PC-3 (cell line): ENCODE measurements around the gene GPC5. TPM values are rescaled to one million over a fixed set of nuclear protein-coding genes. Genes with fewer than 3 reads are reported as not detected.
A peak's percentile ranks its signal among the peaks of the same experiment; 100 is the strongest.

Experiments
- ATAC-seq: fragments of 200-7000 bp; cut with Tn5 transposase; 2 replicates; pipeline ENCODE4 v1.9.1; 2020; ENCODE audit warnings: mild to moderate bottlenecking, moderate library complexity
- BruUV-seq: library from RNA; stranded (reverse); fragments of 400-500 nt; replicated peaks from 2 replicates; lab custom pipeline; 2021; lab: Mats Ljungman, UMichigan
- CTCF ChIA-PET: fragments of 300-600 bp; sonication (Branson Sonifier 250); formaldehyde crosslinking; loops from one replicate; lab custom pipeline; 2022; ENCODE audit warnings: antibody characterized with exemption; lab: Charles Lee
- POLR2A ChIA-PET: fragments of 300-600 bp; sonication (Branson Sonifier 250); formaldehyde crosslinking; loops from one replicate; lab custom pipeline; 2022; ENCODE audit warnings: antibody characterized with exemption; ENCODE audit not compliant: unreplicated experiment; lab: Charles Lee
- DNase-seq: peaks from one replicate; pipeline ENCODE4 v3.0.0-alpha.2; 2015
- H2AFZ ChIP-seq: fragments of 300-600 bp; sonication (generic); 2 replicates; pipeline ENCODE4 v1.6.0; 2016; ENCODE audit warnings: antibody characterized with exemption, low read length
- H3F3A ChIP-seq: fragments of 300-600 bp; sonication (generic); one replicate; pipeline ENCODE4 v1.6.0; 2017; ENCODE audit warnings: antibody characterized with exemption, low read length, control low read depth, mild to moderate bottlenecking; ENCODE audit not compliant: unreplicated experiment
- H3K27ac ChIP-seq: fragments of 300-600 bp; sonication (generic); 2 replicates; pipeline ENCODE4 v1.5.1; 2016; ENCODE audit warnings: mild to moderate bottlenecking, low read length
- H3K27me3 ChIP-seq: fragments of 300-600 bp; sonication (generic); 2 replicates; pipeline ENCODE4 v1.6.1; 2016; ENCODE audit warnings: low read length, mixed read lengths
- H3K36me3 ChIP-seq: fragments of 300-600 bp; sonication (generic); 2 replicates; pipeline ENCODE4 v1.6.1; 2016; ENCODE audit warnings: low read depth, mixed run types, low read length, mixed read lengths
- H3K4me1 ChIP-seq: fragments of 300-600 bp; sonication (generic); 2 replicates; pipeline ENCODE4 v1.5.1; 2016; ENCODE audit warnings: low read length; ENCODE audit not compliant: insufficient read depth
- H3K4me2 ChIP-seq: fragments of 300-600 bp; sonication (generic); 2 replicates; pipeline ENCODE4 v1.6.0; 2016; ENCODE audit warnings: low read length
- H3K4me3 ChIP-seq: fragments of 300-600 bp; sonication (generic); 2 replicates; pipeline ENCODE4 v1.5.1; 2016; ENCODE audit warnings: mild to moderate bottlenecking, low read length, mixed read lengths
- H3K79me2 ChIP-seq: fragments of 300-600 bp; sonication (generic); 2 replicates; pipeline ENCODE4 v1.6.1; 2017; ENCODE audit warnings: low read length, mixed read lengths
- H3K9ac ChIP-seq: fragments of 300-600 bp; sonication (generic); 2 replicates; pipeline ENCODE4 v1.6.0; 2016; ENCODE audit warnings: mild to moderate bottlenecking, low read length
- H3K9me2 ChIP-seq: fragments of 300-600 bp; sonication (generic); replicated peaks from 2 replicates; pipeline ENCODE4 v1.6.1; 2016; ENCODE audit warnings: mixed run types, low read length, mixed read lengths
- H3K9me3 ChIP-seq: fragments of 300-600 bp; sonication (generic); 2 replicates; pipeline ENCODE4 v1.6.1; 2016; ENCODE audit warnings: low read length, mixed read lengths
- H4K20me1 ChIP-seq: fragments of 300-600 bp; sonication (generic); 2 replicates; pipeline ENCODE4 v1.6.1; 2016; ENCODE audit warnings: low read length, mixed read lengths
- CTCF ChIP-seq: fragments of 300-600 bp; sonication (generic); conservative IDR thresholded peaks from 2 replicates; pipeline ENCODE4 v1.5.1; 2017; ENCODE audit warnings: antibody characterized with exemption, low read depth, mild to moderate bottlenecking, low read length
- EZH2 ChIP-seq: fragments of 300-600 bp; sonication (generic); IDR thresholded peaks from one replicate; pipeline ENCODE4 v1.6.1; 2017; ENCODE audit warnings: antibody characterized with exemption, mild to moderate bottlenecking, low read length; ENCODE audit not compliant: unreplicated experiment
- EZH2phosphoT487 ChIP-seq: fragments of 300-600 bp; sonication (generic); IDR thresholded peaks from 2 replicates; pipeline ENCODE4 v1.6.1; 2018; ENCODE audit warnings: mild to moderate bottlenecking, antibody characterized with exemption, low read length, borderline replicate concordance
- intact Hi-C: fragments of 100-400 bp; cut with micrococcal nuclease; formaldehyde crosslinking; loops from 2 replicates; pipeline ENCODE4 v1.9.0; 2023
- total RNA-seq: library from RNA; depleted of rRNA; stranded (reverse); fragments of >200 nt; gene quantifications from 2 replicates; pipeline ENCODE4 v1.2.3, GENCODE V29; 2014

The GPC5 gene
- total RNA-seq, 1 experiment from 2014 or later, result not detected

GRCh38 chr13:91708558-91708957 lies 310.1 kb downstream of the GPC5 start:
- Histone ChIP-seq H3K4me2 (no peak overlapping the region), H3K79me2 (no peaks in the 10 kb centered on the region), H3K4me1 (no peaks in the 10 kb centered on the region), H3K27me3 (no peaks in the 10 kb centered on the region), H3K9ac (no peak overlapping the region), H3K9me2 (no peaks in the 10 kb centered on the region), H3K9me3 (no peaks in the 10 kb centered on the region), H2AFZ (no peak overlapping the region), H3K36me3 (no peaks in the 10 kb centered on the region), H3K4me3 (no peak overlapping the region), H3K27ac (no peak overlapping the region), H4K20me1 (no peaks in the 10 kb centered on the region), H3F3A (no peaks in the 10 kb centered on the region)
- intact Hi-C loops, result no loop called here
- BruUV-seq, result no TSS peak
- DNase-seq (no peak), ATAC-seq (0 out of 2 replicates have a peak, but pooled peaks have one; percentile 13)
- no peak for TF ChIP-seq EZH2phosphoT487
- no peak for TF ChIP-seq CTCF
- no peak for TF ChIP-seq EZH2
- CTCF ChIA-PET, result no interaction called here
- POLR2A ChIA-PET, result no interaction called here

- POLR2A ChIA-PET, result no interaction called here
Observed at GRCh38 chr13:91709180-91709579, 310.8 kb downstream of the GPC5 start.

More at GRCh38 chr13:91709180-91709579, 310.8 kb downstream of the GPC5 start:
- no peaks in the 10 kb centered on the region for H3K4me1 ChIP-seq
- no peak overlapping the region for H3K4me2 ChIP-seq
- ATAC-seq (no peak), DNase-seq (no peak)
- no peak overlapping the region for H3K27ac ChIP-seq
- H3K9ac ChIP-seq, result no peak overlapping the region
- no peaks in the 10 kb centered on the region for H3K79me2 ChIP-seq
- H4K20me1 ChIP-seq, result no peaks in the 10 kb centered on the region
- intact Hi-C loops, result no loop called here
- H3K36me3 ChIP-seq, result no peaks in the 10 kb centered on the region
- no peak for TF ChIP-seq EZH2
- TF ChIP-seq EZH2phosphoT487, result no peak
- TF ChIP-seq CTCF, result no peak
- no peaks in the 10 kb centered on the region for H3K9me3 ChIP-seq
- no TSS peak for BruUV-seq
- H3K27me3 ChIP-seq, result no peaks in the 10 kb centered on the region
- H2AFZ ChIP-seq, result no peak overlapping the region
- H3K4me3 ChIP-seq, result no peak overlapping the region
- CTCF ChIA-PET, result no interaction called here
- H3F3A ChIP-seq, result no peaks in the 10 kb centered on the region
- no peaks in the 10 kb centered on the region for H3K9me2 ChIP-seq
